ENCODE measurements around the gene CHMP1B.

Gene CHMP1B

GRCh38 chr18:11851146-11851805 lies at the start of gene CHMP1B:
CHMP1B (plus strand) TSS chr18:11851413; CDS start chr18:11851512, 99 bp downstream.
- peak; percentile 60 to 98 (median 93) for DNase-seq

- DNase-seq = no peak
Observed at GRCh38 chr18:11801573-11801972, 49.6 kb upstream of the CHMP1B start.

- no peak for DNase-seq
Observed at GRCh38 chr18:11802158-11802557, 49.1 kb upstream of the CHMP1B start.

- peak in 7 of 56 donors; percentile 10 to 45 (median 21) for DNase-seq
Observed at GRCh38 chr18:11802586-11802985, 48.6 kb upstream of the CHMP1B start.

GRCh38 chr18:11807233-11807632 lies 44.0 kb upstream of the CHMP1B start:
- no peak for DNase-seq

- DNase-seq = no peak
Observed at GRCh38 chr18:11808001-11808855, 43.0 kb upstream of the CHMP1B start.

- DNase-seq = no peak
Observed at GRCh38 chr18:11809895-11810294, 41.3 kb upstream of the CHMP1B start.

- no peak for DNase-seq
Observed at GRCh38 chr18:11810379-11810778, 40.8 kb upstream of the CHMP1B start.

- DNase-seq = no peak
Observed at GRCh38 chr18:11811009-11811408, 40.2 kb upstream of the CHMP1B start.

- DNase-seq = no peak
Observed at GRCh38 chr18:11817229-11817628, 34.0 kb upstream of the CHMP1B start.

- DNase-seq = peak in 2 of 56 donors; percentile 17 to 23
Observed at GRCh38 chr18:11818486-11819203, 32.6 kb upstream of the CHMP1B start.

GRCh38 chr18:11819938-11820337 lies 31.3 kb upstream of the CHMP1B start:
- DNase-seq = no peak

GRCh38 chr18:11820697-11821096 lies 30.5 kb upstream of the CHMP1B start:
- DNase-seq = no peak

- no peak for DNase-seq
Observed at GRCh38 chr18:11821208-11821607, 30.0 kb upstream of the CHMP1B start.

- no peak for DNase-seq
Observed at GRCh38 chr18:11821643-11822237, 29.5 kb upstream of the CHMP1B start.

- no peak for DNase-seq
Observed at GRCh38 chr18:11823545-11823944, 27.7 kb upstream of the CHMP1B start.

- no peak for DNase-seq
Observed at GRCh38 chr18:11826836-11827235, 24.4 kb upstream of the CHMP1B start.

GRCh38 chr18:11828786-11829432 lies 22.3 kb upstream of the CHMP1B start:
- DNase-seq = no peak

GRCh38 chr18:11830585-11830984 lies 20.6 kb upstream of the CHMP1B start:
- DNase-seq = no peak

GRCh38 chr18:11831921-11832320 lies 19.3 kb upstream of the CHMP1B start:
- no peak for DNase-seq

GRCh38 chr18:11834772-11835171 lies 16.4 kb upstream of the CHMP1B start:
- no peak for DNase-seq
